Body of pancreas (tissue), 4 donors: ENCODE measurements around the gene MEAF6.

Experiments
- CTCF ChIP-seq, 7 experiments: fragments of 450-650 bp in 4 of 7; fragments of 200-600 bp in 3 of 7; sonication (generic) in 3 of 7; IDR thresholded peaks; one replicate each; pipeline ENCODE4 v1.5.1; 2016 to 2019; ENCODE audit warnings: antibody characterized with exemption in 7 of 7
- POLR2A ChIP-seq, 3 donors: fragments of 450-650 bp; IDR thresholded peaks; one replicate each; pipeline ENCODE4 v1.6.1; 2016; ENCODE audit warnings: antibody characterized with exemption in 3 of 3, mild to moderate bottlenecking in 2 of 3

- TF ChIP-seq CTCF (IDR thresholded peaks at IDR 0.05) (peak in 4 of 7 experiments; percentile 12 to 26 (median 21)), POLR2A (IDR thresholded peaks at IDR 0.05) (no peak)
Observed at GRCh38 chr1:37561133-37562132, 46.9 kb upstream of the MEAF6 start.
